Measurements from ENCODE around the gene AKT1S1.
"Not testable (repeated sequence)": the region's sequence is repeated elsewhere in the genome, so short reads cannot be mapped to it uniquely, and the experiment has no call there.

Gene AKT1S1

GRCh38 chr19:49877020-49877878 is at the start of gene AKT1S1, which contains the start of gene TBC1D17:
Gene AKT1S1, minus strand, starts transcription at chr19:49877355. Its CDS starts 4,060 bp downstream, at chr19:49873295.
Gene TBC1D17, plus strand, starts transcription at chr19:49877702. Its CDS starts 22 bp downstream, at chr19:49877724.
- peak; percentile 100 for DNase-seq (ENCODE audit: low read depth)
- TF ChIP-seq CTCF (IDR thresholded peaks at IDR 0.05; ENCODE audit: insufficient read depth, low read depth, low read length, missing control alignments): no peak
- H3K4me3 ChIP-seq (ENCODE audit: low read depth, low read length): peak within 1 kb of the TSS; percentile 89

GRCh38 chr19:49926515-49926914 is 49.4 kb upstream of the AKT1S1 start:
- DNase-seq (ENCODE audit: low read depth): no peak
- peak overlapping the region; percentile 82; the same call in 1 of the 2 replicates for H3K4me3 ChIP-seq (ENCODE audit: low read depth, low read length)
- no peak for TF ChIP-seq CTCF (IDR thresholded peaks at IDR 0.05; ENCODE audit: insufficient read depth, low read depth, low read length, missing control alignments)

- H3K4me3 ChIP-seq (ENCODE audit: low read depth, low read length): no peak overlapping the region
- TF ChIP-seq CTCF (IDR thresholded peaks at IDR 0.05; ENCODE audit: insufficient read depth, low read depth, low read length, missing control alignments): no peak
- DNase-seq (ENCODE audit: low read depth): no peak
These were observed 48.3 kb upstream of the AKT1S1 start for GRCh38 chr19:49925486-49925885.

- DNase-seq (ENCODE audit: low read depth): not testable (repeated sequence)
These were observed 47.7 kb upstream of the AKT1S1 start for GRCh38 chr19:49924881-49925210.

GRCh38 chr19:49924004-49924880 is 47.1 kb upstream of the AKT1S1 start:
- TF ChIP-seq CTCF (IDR thresholded peaks at IDR 0.05; ENCODE audit: insufficient read depth, low read depth, low read length, missing control alignments): no peak
- DNase-seq (ENCODE audit: low read depth): no peak
- no peak overlapping the region for H3K4me3 ChIP-seq (ENCODE audit: low read depth, low read length)

More at GRCh38 chr19:49924881-49925210, 47.7 kb upstream of the AKT1S1 start:
- not testable (repeated sequence) for H3K4me3 ChIP-seq (ENCODE audit: low read depth, low read length)

- H3K4me3 ChIP-seq (ENCODE audit: low read depth, low read length): no peak overlapping the region
- no peak for TF ChIP-seq CTCF (IDR thresholded peaks at IDR 0.05; ENCODE audit: insufficient read depth, low read depth, low read length, missing control alignments)
- DNase-seq (ENCODE audit: low read depth): no peak
These were observed 46.2 kb upstream of the AKT1S1 start for GRCh38 chr19:49923055-49924003.

All from GM12865 (cell line).